Activated CD4-positive, alpha-beta memory T cell treated with anti-CD3 and anti-CD28 coated beads for 36 hours (primary cell): ENCODE measurements around the gene KRT74. TPM values are rescaled to one million over a fixed set of nuclear protein-coding genes. Genes with fewer than 3 reads are reported as not detected.

Experiments
- CTCF ChIA-PET: fragments of 350-600 bp; sonication (Branson Sonifier 250); formaldehyde crosslinking; loops from one replicate; lab custom pipeline; 2021; ENCODE audit warnings: antibody characterized with exemption, inconsistent platforms; lab: Charles Lee
- POLR2A ChIA-PET: fragments of 350-600 bp; sonication (Branson Sonifier 250); formaldehyde crosslinking; loops from one replicate; lab custom pipeline; 2021; ENCODE audit warnings: antibody characterized with exemption; lab: Charles Lee
- DNase-seq: peaks from one replicate; pipeline ENCODE4 v3.0.0-alpha.2; 2020
- H3K27ac Mint-ChIP-seq: one replicate; pipeline ENCODE4 v1.8.0; 2021; ENCODE audit warnings: mixed read lengths
- H3K27me3 Mint-ChIP-seq: one replicate; pipeline ENCODE4 v1.8.0; 2021; ENCODE audit warnings: mixed read lengths
- H3K36me3 Mint-ChIP-seq: one replicate; pipeline ENCODE4 v1.8.0; 2021; ENCODE audit warnings: mixed read lengths
- H3K4me1 Mint-ChIP-seq: one replicate; pipeline ENCODE4 v1.8.0; 2021; ENCODE audit warnings: low read depth, mixed read lengths
- H3K4me3 Mint-ChIP-seq: one replicate; pipeline ENCODE4 v1.8.0; 2021; ENCODE audit warnings: mild to moderate bottlenecking, mixed read lengths
- H3K9me3 Mint-ChIP-seq: one replicate; pipeline ENCODE4 v1.8.0; 2021; ENCODE audit warnings: mixed read lengths
- intact Hi-C: fragments of 100-400 bp; cut with micrococcal nuclease; formaldehyde crosslinking; loops from one replicate; pipeline ENCODE4 v1.15.1; 2023
- total RNA-seq, 2 experiments: library from RNA; stranded (reverse); gene quantifications; one replicate each; pipeline ENCODE4 v1.2.3, GENCODE V29; 2021

Gene KRT74
- total RNA-seq, 2 experiments from 2014 or later: not detected

GRCh38 chr12:52530905-52531304, 42.7 kb downstream of the KRT74 start:
- Mint-ChIP-seq H3K27ac (no peak overlapping the region), H3K4me3 (no peak overlapping the region), H3K9me3 (no peaks in the 10 kb centered on the region), H3K4me1 (no peaks in the 10 kb centered on the region), H3K27me3 (no peaks in the 10 kb centered on the region), H3K36me3 (no peaks in the 10 kb centered on the region)
- POLR2A ChIA-PET: no interaction called here
- CTCF ChIA-PET: no interaction called here
- DNase-seq: no peak
- intact Hi-C loops: no loop called here

GRCh38 chr12:52530366-52530765, 43.3 kb downstream of the KRT74 start:
- no peaks in the 10 kb centered on the region for H3K27me3 Mint-ChIP-seq
- H3K27ac Mint-ChIP-seq: no peak overlapping the region
- no peaks in the 10 kb centered on the region for H3K9me3 Mint-ChIP-seq
- H3K4me3 Mint-ChIP-seq: no peak overlapping the region
- no peak for DNase-seq
- POLR2A ChIA-PET: no interaction called here
- no peaks in the 10 kb centered on the region for H3K36me3 Mint-ChIP-seq
- H3K4me1 Mint-ChIP-seq: no peaks in the 10 kb centered on the region
- CTCF ChIA-PET: no interaction called here
- intact Hi-C loops: no loop called here

DNA sequence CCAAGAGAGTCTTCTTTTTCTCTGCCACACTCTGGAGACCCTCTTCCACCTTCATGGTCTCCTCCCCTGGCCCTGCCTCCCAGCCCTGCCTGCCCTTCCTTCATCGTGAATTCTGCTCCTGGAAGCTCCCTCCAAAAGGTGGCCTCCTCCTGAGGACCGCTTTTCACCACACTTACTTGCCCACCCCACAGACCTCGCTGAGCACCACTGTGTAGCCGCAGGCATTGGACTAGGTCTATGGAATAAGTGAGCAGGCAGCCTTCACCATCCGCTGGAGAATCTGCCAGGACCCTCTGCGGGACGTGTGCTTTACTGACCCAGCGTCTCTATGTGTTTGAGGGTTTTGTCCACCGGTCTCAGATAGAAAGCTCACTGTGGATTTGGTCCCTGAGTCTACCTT, 43.8 kb downstream of the KRT74 start:
- no peak overlapping the region for H3K4me3 Mint-ChIP-seq
- intact Hi-C loops: no loop called here
- H3K36me3 Mint-ChIP-seq: no peaks in the 10 kb centered on the region
- no peaks in the 10 kb centered on the region for H3K4me1 Mint-ChIP-seq
- DNase-seq: no peak
- no peaks in the 10 kb centered on the region for H3K27me3 Mint-ChIP-seq
- H3K9me3 Mint-ChIP-seq: no peaks in the 10 kb centered on the region
- CTCF ChIA-PET: no interaction called here
- POLR2A ChIA-PET: no interaction called here
- H3K27ac Mint-ChIP-seq: no peak overlapping the region

GRCh38 chr12:52529417-52529816, 44.2 kb downstream of the KRT74 start:
- Mint-ChIP-seq H3K27me3 (no peaks in the 10 kb centered on the region), H3K4me3 (no peak overlapping the region), H3K4me1 (no peaks in the 10 kb centered on the region), H3K27ac (no peak overlapping the region), H3K9me3 (no peaks in the 10 kb centered on the region), H3K36me3 (no peaks in the 10 kb centered on the region)
- intact Hi-C loops: no loop called here
- DNase-seq: no peak
- ChIA-PET CTCF (no interaction called here), POLR2A (no interaction called here)

GRCh38 chr12:52528641-52529143, 45.0 kb downstream of the KRT74 start:
- no peak overlapping the region for H3K27ac Mint-ChIP-seq
- no peaks in the 10 kb centered on the region for H3K4me1 Mint-ChIP-seq
- POLR2A ChIA-PET: no interaction called here
- no peaks in the 10 kb centered on the region for H3K27me3 Mint-ChIP-seq
- no peaks in the 10 kb centered on the region for H3K9me3 Mint-ChIP-seq
- CTCF ChIA-PET: no interaction called here
- DNase-seq: peak; percentile 7
- H3K36me3 Mint-ChIP-seq: no peaks in the 10 kb centered on the region
- no peak overlapping the region for H3K4me3 Mint-ChIP-seq
- intact Hi-C loops: no loop called here

- no peaks in the 10 kb centered on the region for H3K27me3 Mint-ChIP-seq
Measured at GRCh38 chr12:52527121-52527800, 46.4 kb downstream of the KRT74 start.

DNA sequence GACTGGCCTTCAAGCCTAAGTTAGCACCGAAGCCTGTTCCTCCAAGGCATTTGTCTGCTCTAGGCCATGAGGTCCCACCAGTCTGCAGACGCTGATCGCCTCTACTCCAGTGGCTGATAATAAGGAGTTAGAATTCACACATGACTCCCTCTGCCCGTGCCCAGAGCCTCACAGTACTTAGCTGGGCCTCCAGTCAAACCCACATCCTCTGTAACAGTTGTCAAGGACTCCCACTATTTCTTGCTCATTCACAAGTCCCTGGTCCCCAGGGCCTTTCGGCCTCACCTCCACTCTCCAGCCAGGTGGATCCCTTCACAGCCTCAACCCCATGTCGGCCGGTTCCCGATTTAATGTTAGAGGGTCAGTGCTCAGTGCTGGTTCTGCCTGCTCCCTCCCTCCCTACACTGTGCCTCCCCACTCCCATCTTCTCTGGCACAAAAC, 47.1 kb downstream of the KRT74 start:
- POLR2A ChIA-PET: no interaction called here
- CTCF ChIA-PET: no interaction called here
- Mint-ChIP-seq H3K9me3 (no peaks in the 10 kb centered on the region), H3K4me1 (no peaks in the 10 kb centered on the region), H3K4me3 (no peak overlapping the region), H3K27ac (no peak overlapping the region), H3K36me3 (no peaks in the 10 kb centered on the region), H3K27me3 (no peaks in the 10 kb centered on the region)
- DNase-seq: peak; percentile 9
- intact Hi-C loops: no loop called here

More at GRCh38 chr12:52527121-52527800, 46.4 kb downstream of the KRT74 start:
- ChIA-PET CTCF (no interaction called here), POLR2A (no interaction called here)
- Mint-ChIP-seq H3K4me1 (no peaks in the 10 kb centered on the region), H3K27ac (no peak overlapping the region), H3K4me3 (no peak overlapping the region), H3K36me3 (no peaks in the 10 kb centered on the region), H3K9me3 (no peaks in the 10 kb centered on the region)
- intact Hi-C loops: no loop called here
- peak; percentile 4 for DNase-seq

DNA sequence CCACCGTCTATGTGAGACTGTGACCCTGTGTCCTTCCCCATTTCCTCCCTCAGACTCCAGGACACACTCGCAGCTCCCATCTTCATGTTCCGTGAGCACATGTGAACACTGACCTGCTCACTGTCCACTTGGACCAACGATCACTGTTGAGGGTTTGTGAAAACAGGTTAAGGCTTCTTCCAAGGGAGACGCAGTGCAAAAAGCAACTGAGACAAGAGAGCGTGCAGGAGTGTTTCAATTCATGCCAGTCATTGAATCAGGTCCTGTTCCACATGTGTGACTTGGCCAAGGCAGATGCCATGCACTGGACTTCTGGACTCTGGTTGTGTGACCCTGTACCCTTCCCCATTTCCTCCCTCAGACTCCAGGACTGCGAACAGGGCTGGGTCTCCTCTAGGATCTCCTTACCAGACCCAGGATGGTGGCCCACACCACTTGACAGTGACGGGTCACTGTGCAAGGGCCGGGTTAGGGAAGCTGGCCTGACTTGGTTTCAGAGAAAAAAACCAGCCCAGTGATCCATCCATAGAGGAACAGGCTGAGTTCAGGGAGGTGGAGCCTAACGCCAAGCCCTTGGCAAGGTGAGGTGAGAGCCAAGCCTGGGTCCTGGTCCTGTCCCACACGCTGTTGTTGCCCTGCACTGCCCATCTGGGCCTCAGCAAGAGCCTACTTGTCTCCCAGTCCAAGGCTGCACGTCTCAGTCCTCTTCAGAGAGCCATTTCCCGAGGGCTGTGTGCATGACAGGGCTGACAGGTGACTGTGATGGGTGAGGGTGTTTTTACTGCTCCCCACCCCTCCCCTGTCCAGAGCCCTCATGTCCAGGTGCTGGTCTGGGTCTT, 47.8 kb downstream of the KRT74 start:
- intact Hi-C loops: no loop called here
- Mint-ChIP-seq H3K9me3 (no peaks in the 10 kb centered on the region), H3K36me3 (no peaks in the 10 kb centered on the region), H3K27me3 (no peaks in the 10 kb centered on the region), H3K4me3 (no peak overlapping the region), H3K27ac (no peak overlapping the region), H3K4me1 (no peaks in the 10 kb centered on the region)
- CTCF ChIA-PET: no interaction called here
- peak; percentile 6 for DNase-seq
- POLR2A ChIA-PET: no interaction called here

GRCh38 chr12:52524898-52525591, 48.6 kb downstream of the KRT74 start:
- Mint-ChIP-seq H3K4me3 (no peak overlapping the region), H3K27me3 (no peaks in the 10 kb centered on the region), H3K4me1 (no peaks in the 10 kb centered on the region), H3K27ac (no peak overlapping the region), H3K36me3 (no peaks in the 10 kb centered on the region), H3K9me3 (no peaks in the 10 kb centered on the region)
- POLR2A ChIA-PET: no interaction called here
- peak; percentile 3 for DNase-seq
- intact Hi-C loops: no loop called here
- CTCF ChIA-PET: no interaction called here

- H3K27me3 Mint-ChIP-seq: no peaks in the 10 kb centered on the region
- no peaks in the 10 kb centered on the region for H3K9me3 Mint-ChIP-seq
- H3K4me3 Mint-ChIP-seq: no peak overlapping the region
- no peaks in the 10 kb centered on the region for H3K4me1 Mint-ChIP-seq
- H3K27ac Mint-ChIP-seq: no peak overlapping the region
- ChIA-PET CTCF (no interaction called here), POLR2A (no interaction called here)
- DNase-seq: no peak
- intact Hi-C loops: no loop called here
- H3K36me3 Mint-ChIP-seq: no peaks in the 10 kb centered on the region
Measured at GRCh38 chr12:52524241-52524897, 49.3 kb downstream of the KRT74 start.

GRCh38 chr12:52523824-52524223, 49.8 kb downstream of the KRT74 start:
- H3K9me3 Mint-ChIP-seq: no peaks in the 10 kb centered on the region
- POLR2A ChIA-PET: no interaction called here

More at GRCh38 chr12:52523824-52524223, 49.8 kb downstream of the KRT74 start:
- CTCF ChIA-PET: no interaction called here
- Mint-ChIP-seq H3K27ac (no peak overlapping the region), H3K4me3 (no peak overlapping the region), H3K27me3 (no peaks in the 10 kb centered on the region), H3K36me3 (no peaks in the 10 kb centered on the region), H3K4me1 (no peaks in the 10 kb centered on the region)
- intact Hi-C loops: no loop called here
- DNase-seq: no peak
